H1 (cell line): ENCODE results near the gene COL5A3. TPM values are rescaled to one million over a fixed set of nuclear protein-coding genes. Genes with fewer than 3 reads are reported as not detected.
A peak's percentile ranks its signal among the peaks of the same experiment; 100 is the strongest.

Experiments used
- ASH2L ChIP-seq: fragments of 200-600, 300-600 bp; sonication (generic); IDR thresholded peaks from one replicate; pipeline ENCODE4 v1.7.1; 2017; ENCODE audit warnings: low read length
- ATF2 ChIP-seq: IDR thresholded peaks from 2 replicates; pipeline ENCODE4 v1.6.1; 2012; ENCODE audit warnings: low read length, inconsistent platforms
- BACH1 ChIP-seq: IDR thresholded peaks from 2 replicates; pipeline ENCODE4 v1.6.1; 2012; ENCODE audit warnings: low read length, improper control_type of control experiment
- BRCA1 ChIP-seq: IDR thresholded peaks from 2 replicates; pipeline ENCODE4 v1.6.1; 2012; ENCODE audit warnings: low read depth, low read length, improper control_type of control experiment
- CREB1 ChIP-seq: IDR thresholded peaks from 2 replicates; pipeline ENCODE4 v1.6.1; 2012; ENCODE audit warnings: inconsistent platforms
- CTCF ChIP-seq, 3 experiments: IDR thresholded peaks; 1 replicate in 2 of 3; 2 replicates in 1 of 3; pipeline versions ENCODE4 v1.5.1 to v1.6.1; 2011; ENCODE audit warnings: low read length in 3 of 3, mild to moderate bottlenecking in 3 of 3, inconsistent platforms in 2 of 3, low read depth in 1 of 3, moderate library complexity in 1 of 3; ENCODE audit not compliant: insufficient read depth in 1 of 3; ENCODE audit errors: control extremely low read depth in 1 of 3
- HDAC6 ChIP-seq: IDR thresholded peaks from one replicate; pipeline ENCODE4 v1.7.1; 2012; ENCODE audit warnings: low read depth, mild to moderate bottlenecking, inconsistent platforms, low read length, moderate library complexity
- JUND ChIP-seq: IDR thresholded peaks from 2 replicates; pipeline ENCODE4 v1.6.1; 2011; ENCODE audit warnings: mild to moderate bottlenecking, improper control_type of control experiment, low read length
- KDM4A ChIP-seq: IDR thresholded peaks from one replicate; pipeline ENCODE4 v1.7.1; 2012; ENCODE audit warnings: low read depth, mild to moderate bottlenecking, moderate library complexity, low read length, inconsistent platforms; ENCODE audit not compliant: severe bottlenecking
- MAFK ChIP-seq: IDR thresholded peaks from 2 replicates; pipeline ENCODE4 v1.6.1; 2012; ENCODE audit warnings: low read depth, mild to moderate bottlenecking, improper control_type of control experiment, low read length
- MAX ChIP-seq: IDR thresholded peaks from 2 replicates; pipeline ENCODE4 v1.6.1; 2012; ENCODE audit warnings: inconsistent platforms
- NANOG ChIP-seq: IDR thresholded peaks from 2 replicates; pipeline ENCODE4 v1.6.1; 2011; ENCODE audit warnings: low read length, low read depth, mild to moderate bottlenecking, inconsistent platforms; ENCODE audit not compliant: insufficient read depth, poor library complexity, severe bottlenecking
- NRF1 ChIP-seq: IDR thresholded peaks from 2 replicates; pipeline ENCODE4 v1.6.1; 2011; ENCODE audit warnings: mild to moderate bottlenecking, low read depth, low read length, improper control_type of control experiment
- POLR2AphosphoS5 ChIP-seq: IDR thresholded peaks from 2 replicates; pipeline ENCODE4 v1.6.1; 2011; ENCODE audit warnings: low read depth, low read length
- RAD21 ChIP-seq, 2 experiments: IDR thresholded peaks in 1 of 2; conservative IDR thresholded peaks in 1 of 2; 2 replicates each; pipeline ENCODE4 v1.6.1; 2011; ENCODE audit warnings: low read depth in 2 of 2, low read length in 2 of 2, improper control_type of control experiment in 1 of 2, inconsistent platforms in 1 of 2, mild to moderate bottlenecking in 1 of 2, moderate library complexity in 1 of 2
- RBBP5 ChIP-seq: IDR thresholded peaks from 2 replicates; pipeline ENCODE4 v1.7.1; 2012; ENCODE audit warnings: low read depth, mild to moderate bottlenecking, inconsistent platforms, low read length, moderate library complexity, borderline replicate concordance
- SIRT6 ChIP-seq: IDR thresholded peaks from one replicate; pipeline ENCODE4 v1.7.1; 2012; ENCODE audit warnings: low read length, inconsistent platforms
- TAF1 ChIP-seq: IDR thresholded peaks from 2 replicates; pipeline ENCODE4 v1.6.1; 2011; ENCODE audit warnings: mild to moderate bottlenecking, low read depth, low read length
- TAF7 ChIP-seq: optimal IDR thresholded peaks from 2 replicates; pipeline ENCODE3; 2011; ENCODE audit warnings: low read depth, mild to moderate bottlenecking, inconsistent platforms, low read length, moderate library complexity, borderline replicate concordance
- TCF12 ChIP-seq: IDR thresholded peaks from 2 replicates; pipeline ENCODE4 v1.6.1; 2011; ENCODE audit warnings: low read depth, mild to moderate bottlenecking, low read length
- YY1 ChIP-seq: IDR thresholded peaks from 2 replicates; pipeline ENCODE4 v1.6.1; 2011; ENCODE audit warnings: low read depth, mild to moderate bottlenecking, low read length
- ZNF274 ChIP-seq: IDR thresholded peaks from 2 replicates; pipeline ENCODE4 v1.7.0; 2012; ENCODE audit warnings: low read length, borderline replicate concordance; ENCODE audit errors: extremely low read depth
- polyA plus RNA-seq, 7 experiments: library from polyadenylated mRNA; depleted of rRNA in 3 of 7; stranded (reverse) in 5 of 7; unstranded in 2 of 7; fragments of >200 nt in 5 of 7; fragments of 200-250 nt in 2 of 7; gene quantifications; 1 replicate in 5 of 7; 2 replicates in 1 of 7; 4 replicates in 1 of 7; pipeline versions ENCODE4 v1.2.1 to v1.2.3, GENCODE V29; 2011 to 2013; ENCODE audit warnings: missing spikeins in 2 of 7, mixed read lengths in 2 of 7
- total RNA-seq: library from RNA; stranded (reverse); fragmentation: NEBNext Ultra II Directional; extraction: Animal tissue kit (Norgen Biotek cat#: 25700); gene quantifications from 2 replicates; pipeline ENCODE4 v1.2.1, GENCODE V29; 2021

Gene COL5A3
- total and polyA plus RNA-seq, 2 of the 8 experiments (the other 6 are each of a cell fraction or from before 2014, with no cell fraction given) = 0.67 to 0.74 TPM

- TF ChIP-seq CTCF (IDR thresholded peaks at IDR 0.05; ENCODE audit: control extremely low read depth in 1 of 3, insufficient read depth in 1 of 3, low read depth in 1 of 3, low read length in 3 of 3) = peak; percentile 81 to 98 (median 90)
- no peak for TF ChIP-seq ASH2L
- TF ChIP-seq POLR2AphosphoS5 = no peak
- no peak for TF ChIP-seq TAF1
- peak; percentile 25; the same call in 1 of the 2 replicates for TF ChIP-seq MAX
- no peak for TF ChIP-seq NRF1
- no peak for TF ChIP-seq BRCA1
- TF ChIP-seq CREB1 = no peak
- TF ChIP-seq HDAC6 = no peak
- no peak for TF ChIP-seq ATF2
- peak; percentile 38 to 63; a peak in 3 of 4 replicates for TF ChIP-seq RAD21 (IDR thresholded peaks at IDR 0.05 in 1 of 2, conservative IDR thresholded peaks at IDR 0.05 in 1 of 2; ENCODE audit: low read depth in 2 of 2, low read length in 2 of 2)
- 0 out of 2 replicates have a peak, but pooled peaks have one; percentile 19 for TF ChIP-seq YY1
- TF ChIP-seq BACH1 = peak; percentile 98
- TF ChIP-seq NANOG = no peak
- TF ChIP-seq JUND = 0 out of 2 replicates have a peak, but pooled peaks have one; percentile 31
- no peak for TF ChIP-seq KDM4A
- TF ChIP-seq TCF12 = no peak
- no peak for TF ChIP-seq ZNF274
- no peak for TF ChIP-seq SIRT6
- no peak for TF ChIP-seq TAF7
- TF ChIP-seq RBBP5 = no peak
- TF ChIP-seq MAFK = peak; percentile 97
- TF ChIP-seq, all 59 proteins: peak for 8
These were observed 8.4 kb downstream of the COL5A3 start (continued) for GRCh38 chr19:10001899-10002298.
